ENCODE data around the gene UFSP2.

Gene UFSP2

DNA sequence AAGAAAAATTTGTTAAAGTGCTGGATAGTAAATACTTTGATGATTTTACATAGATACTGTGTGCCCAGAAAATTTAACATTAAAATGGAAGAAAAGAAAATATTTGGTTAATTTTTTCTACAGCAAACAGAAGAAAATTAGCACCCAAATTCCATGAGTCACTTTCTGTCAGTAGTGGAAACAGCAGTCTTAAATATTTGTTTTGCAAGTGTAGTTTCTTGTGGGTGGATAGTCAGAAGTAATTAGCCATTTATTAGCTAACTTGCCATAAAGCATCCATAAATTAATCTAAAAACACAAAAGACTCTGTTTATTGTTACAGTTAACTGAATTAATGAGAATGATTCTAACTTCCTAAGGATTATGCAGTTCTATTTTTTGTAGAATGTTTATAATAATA is 9.7 kb upstream of the UFSP2 start:
- in situ Hi-C loops (cut with MboI; ENCODE audit: low pct_unique_long_range_greater_than_20kb, low sequenced_read_pairs, unreplicated experiment) = no loop called here
- no peak for DNase-seq (ENCODE audit: low spot score)
- TF ChIP-seq, protein P1, sequence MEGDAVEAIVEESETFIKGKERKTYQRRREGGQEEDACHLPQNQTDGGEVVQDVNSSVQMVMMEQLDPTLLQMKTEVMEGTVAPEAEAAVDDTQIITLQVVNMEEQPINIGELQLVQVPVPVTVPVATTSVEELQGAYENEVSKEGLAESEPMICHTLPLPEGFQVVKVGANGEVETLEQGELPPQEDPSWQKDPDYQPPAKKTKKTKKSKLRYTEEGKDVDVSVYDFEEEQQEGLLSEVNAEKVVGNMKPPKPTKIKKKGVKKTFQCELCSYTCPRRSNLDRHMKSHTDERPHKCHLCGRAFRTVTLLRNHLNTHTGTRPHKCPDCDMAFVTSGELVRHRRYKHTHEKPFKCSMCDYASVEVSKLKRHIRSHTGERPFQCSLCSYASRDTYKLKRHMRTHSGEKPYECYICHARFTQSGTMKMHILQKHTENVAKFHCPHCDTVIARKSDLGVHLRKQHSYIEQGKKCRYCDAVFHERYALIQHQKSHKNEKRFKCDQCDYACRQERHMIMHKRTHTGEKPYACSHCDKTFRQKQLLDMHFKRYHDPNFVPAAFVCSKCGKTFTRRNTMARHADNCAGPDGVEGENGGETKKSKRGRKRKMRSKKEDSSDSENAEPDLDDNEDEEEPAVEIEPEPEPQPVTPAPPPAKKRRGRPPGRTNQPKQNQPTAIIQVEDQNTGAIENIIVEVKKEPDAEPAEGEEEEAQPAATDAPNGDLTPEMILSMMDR (IDR thresholded peaks at IDR 0.05; ENCODE audit: extremely low read depth, insufficient read depth, missing control alignments) = no peak

DNA sequence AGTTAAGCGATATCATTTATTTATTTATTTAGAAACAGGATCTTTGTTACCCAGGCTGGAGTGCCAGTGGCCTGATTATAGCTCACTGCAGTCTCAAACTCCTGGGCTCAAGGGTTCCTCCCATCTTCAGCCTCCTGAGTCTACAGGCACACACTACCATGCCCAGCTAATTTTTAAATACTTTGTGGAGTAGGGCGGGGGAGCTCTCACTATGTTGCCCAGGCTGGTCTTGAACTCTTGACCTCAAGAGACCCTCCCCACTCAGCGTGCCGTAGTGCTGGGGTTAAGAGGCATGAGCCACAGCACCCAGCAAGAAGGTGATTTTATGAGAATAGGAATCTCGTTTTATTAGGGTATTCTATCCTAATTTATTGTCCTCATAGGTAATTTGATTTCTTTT is 3.9 kb upstream of the UFSP2 start:
- in situ Hi-C loops (cut with MboI; ENCODE audit: low pct_unique_long_range_greater_than_20kb, low sequenced_read_pairs, unreplicated experiment) = no loop called here
- TF ChIP-seq, protein P1 (IDR thresholded peaks at IDR 0.05; ENCODE audit: extremely low read depth, insufficient read depth, missing control alignments) = no peak
- DNase-seq (ENCODE audit: low spot score) = no peak

DNA sequence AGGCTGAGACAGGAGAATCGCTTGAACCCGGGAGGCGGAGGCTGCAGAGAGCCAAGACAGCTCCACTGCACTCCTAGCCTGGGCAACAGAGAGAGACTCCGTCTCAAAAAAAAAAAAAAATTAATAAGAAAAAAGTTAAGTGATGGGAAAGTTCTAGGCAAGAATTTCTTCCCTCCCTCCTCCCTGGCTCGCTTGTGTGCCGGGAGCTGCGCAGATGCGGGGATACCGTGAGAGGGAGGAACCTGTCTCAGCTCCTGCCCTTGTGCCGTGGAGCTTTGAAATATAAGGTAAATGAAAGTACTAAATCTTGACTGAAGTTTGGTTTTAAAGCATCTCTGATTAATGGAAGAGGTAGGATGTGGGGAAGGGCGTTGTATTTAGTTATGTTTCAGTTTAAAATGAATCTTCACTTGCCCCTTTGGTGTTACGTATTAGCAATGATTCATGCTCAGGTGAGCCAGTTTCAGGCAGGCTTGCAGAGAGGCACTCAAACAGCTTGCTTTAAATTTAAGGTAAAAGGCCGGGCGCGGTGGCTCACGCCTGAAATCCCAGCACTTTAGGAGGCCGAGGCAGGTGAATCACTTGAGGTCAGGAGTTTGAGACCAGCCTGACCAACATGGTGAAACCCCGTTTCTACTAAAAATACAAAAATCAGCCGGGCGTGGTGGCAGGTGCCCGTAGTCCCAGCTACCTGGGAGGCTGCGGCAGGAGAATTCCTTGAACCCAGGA is 1.4 kb upstream of the UFSP2 start:
- TF ChIP-seq, protein P1 (IDR thresholded peaks at IDR 0.05; ENCODE audit: extremely low read depth, insufficient read depth, missing control alignments) = no peak
- no peak for DNase-seq (ENCODE audit: low spot score)
- in situ Hi-C loops (cut with MboI; ENCODE audit: low pct_unique_long_range_greater_than_20kb, low sequenced_read_pairs, unreplicated experiment) = no loop called here

DNA sequence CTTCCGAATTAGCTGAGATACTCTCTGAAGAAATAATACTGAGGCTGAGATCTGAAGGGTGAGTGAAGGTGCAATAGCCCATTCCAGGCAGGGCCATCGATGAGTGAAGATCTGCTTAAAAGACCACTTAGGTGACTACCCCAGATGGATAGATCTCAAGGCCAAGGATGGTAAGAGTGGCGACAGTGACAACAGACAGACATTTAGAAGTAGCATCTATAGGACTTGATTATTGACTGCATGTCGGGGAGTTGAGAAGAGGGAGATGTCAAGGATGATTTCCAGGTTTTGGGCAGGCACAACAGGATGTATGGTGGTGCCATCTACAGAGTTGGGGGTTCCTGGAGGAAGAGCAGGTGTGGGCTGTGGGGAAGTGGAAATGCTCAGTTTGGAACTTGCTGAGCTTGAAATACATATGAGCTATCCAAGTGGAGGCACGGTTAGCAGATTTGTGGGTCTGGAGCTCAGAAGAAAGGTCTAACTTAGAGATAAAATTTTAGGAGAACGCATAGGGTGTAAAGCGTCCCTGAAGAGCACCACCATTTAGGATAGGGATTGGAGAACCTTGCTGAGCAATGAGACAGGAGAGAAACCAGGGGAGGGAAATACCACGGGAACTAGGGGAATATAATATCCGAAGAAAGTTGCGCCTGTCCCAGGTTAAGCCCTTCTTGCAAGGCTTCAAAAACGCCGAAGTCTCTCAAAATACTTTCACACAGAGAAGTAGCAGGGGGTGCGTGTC is 688 bp downstream of the UFSP2 start:
- peak; percentile 14 for DNase-seq (ENCODE audit: low spot score)
- TF ChIP-seq, protein P1 (IDR thresholded peaks at IDR 0.05; ENCODE audit: extremely low read depth, insufficient read depth, missing control alignments) = no peak
- in situ Hi-C loops (cut with MboI; ENCODE audit: low pct_unique_long_range_greater_than_20kb, low sequenced_read_pairs, unreplicated experiment) = no loop called here

DNA sequence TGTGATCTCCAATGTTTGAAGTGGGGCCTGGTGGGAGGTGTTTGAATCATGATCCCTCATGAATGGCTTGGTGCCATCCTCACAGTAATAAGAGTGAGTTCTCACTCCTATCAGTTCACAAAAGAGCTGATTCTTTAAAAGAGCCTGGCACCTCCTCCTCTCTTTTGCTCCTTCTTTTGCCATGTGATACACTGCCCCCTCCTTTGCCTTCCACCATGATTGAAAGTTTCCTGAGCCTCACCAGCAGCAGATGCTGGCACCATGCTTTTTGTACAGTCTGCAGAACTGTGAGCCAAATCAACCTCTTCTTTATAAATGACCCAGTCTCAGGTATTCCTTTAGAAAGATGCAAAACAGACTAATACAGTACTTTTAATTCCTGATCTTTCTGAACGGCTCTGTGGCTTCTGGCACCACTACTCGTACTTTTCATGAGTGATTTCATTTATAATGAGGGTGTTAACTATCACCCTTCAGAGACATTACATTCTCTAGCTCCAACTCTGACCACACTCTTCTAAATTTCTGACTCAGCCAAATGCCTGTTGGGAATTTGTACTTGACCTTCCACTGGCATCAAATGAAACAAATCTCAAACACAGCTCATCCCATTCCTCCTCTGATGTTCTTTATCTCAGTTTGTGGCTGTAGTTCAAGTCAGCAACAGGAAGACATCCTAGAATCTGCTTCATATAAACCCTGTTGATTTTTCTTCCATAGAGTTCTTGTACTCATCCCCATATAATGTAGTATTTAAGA is 4.2 kb downstream of the UFSP2 start:
- in situ Hi-C loops (cut with MboI; ENCODE audit: low pct_unique_long_range_greater_than_20kb, low sequenced_read_pairs, unreplicated experiment) = no loop called here
- TF ChIP-seq, protein P1 (IDR thresholded peaks at IDR 0.05; ENCODE audit: extremely low read depth, insufficient read depth, missing control alignments) = no peak
- no peak for DNase-seq (ENCODE audit: low spot score)

DNA sequence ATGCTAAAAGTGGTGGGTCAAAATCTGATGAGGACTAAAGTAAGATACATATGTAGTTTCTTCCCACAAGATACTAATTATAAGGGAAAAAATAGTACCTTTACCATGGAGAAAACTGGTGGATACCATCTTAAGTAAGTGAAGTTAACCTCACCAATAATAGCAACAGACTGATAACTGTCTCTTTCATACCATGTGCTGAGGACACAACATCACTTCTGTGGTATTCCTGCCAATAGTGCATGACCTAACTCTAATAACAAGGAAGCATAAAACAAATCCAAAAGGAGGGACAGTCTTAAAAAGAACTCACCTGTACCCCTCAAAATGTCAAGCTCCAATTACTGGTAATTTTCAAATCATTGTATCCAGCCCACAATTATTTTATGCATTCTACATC is 8.8 kb downstream of the UFSP2 start:
- no peak for DNase-seq (ENCODE audit: low spot score)
- in situ Hi-C loops (cut with MboI; ENCODE audit: low pct_unique_long_range_greater_than_20kb, low sequenced_read_pairs, unreplicated experiment) = no loop called here

More for the DNA sequence above, 8.8 kb downstream of the UFSP2 start:
- TF ChIP-seq, protein P1 (IDR thresholded peaks at IDR 0.05; ENCODE audit: extremely low read depth, insufficient read depth, missing control alignments) = no peak

Measured in GM13977 (cell line).